Hepatocyte (in vitro differentiated cells): ENCODE results near the gene AKAP1. TPM values are rescaled to one million over a fixed set of nuclear protein-coding genes. Genes with fewer than 3 reads are reported as not detected.

ENCODE experiments used
- DNase-seq: peaks from one replicate; pipeline ENCODE4 v3.0.0-alpha.2; 2016; ENCODE audit warnings: low spot score
- H2AFZ ChIP-seq: fragments of 200-600 bp; sonication (generic); 2 replicates; pipeline ENCODE4 v1.6.0; 2016; ENCODE audit warnings: antibody characterized with exemption, mild to moderate bottlenecking
- H3K27ac ChIP-seq: fragments of 200-600 bp; sonication (generic); 2 replicates; pipeline ENCODE4 v1.5.1; 2016; ENCODE audit warnings: mild to moderate bottlenecking
- H3K27me3 ChIP-seq: fragments of 200-600 bp; sonication (generic); 2 replicates; pipeline ENCODE4 v1.6.1; 2016
- H3K36me3 ChIP-seq: fragments of 200-600 bp; sonication (generic); replicated peaks from 2 replicates; pipeline ENCODE4 v1.5.1; 2016; ENCODE audit warnings: low read depth; ENCODE audit not compliant: insufficient read depth
- H3K4me1 ChIP-seq: fragments of 200-600 bp; sonication (generic); 2 replicates; pipeline ENCODE4 v1.5.1; 2016; ENCODE audit warnings: mild to moderate bottlenecking, moderate library complexity; ENCODE audit not compliant: insufficient read depth
- H3K4me2 ChIP-seq: fragments of 200-600 bp; sonication (generic); 2 replicates; pipeline ENCODE4 v1.6.0; 2016
- H3K4me3 ChIP-seq: fragments of 200-600 bp; sonication (generic); 2 replicates; pipeline ENCODE4 v1.5.1; 2016; ENCODE audit warnings: mild to moderate bottlenecking
- H3K79me2 ChIP-seq: fragments of 200-600 bp; sonication (generic); 2 replicates; pipeline ENCODE4 v1.6.0; 2017; ENCODE audit warnings: mild to moderate bottlenecking
- H3K9me2 ChIP-seq: fragments of 200-600 bp; sonication (generic); replicated peaks from 2 replicates; pipeline ENCODE4 v1.6.0; 2017; ENCODE audit warnings: mild to moderate bottlenecking; ENCODE audit not compliant: insufficient read depth
- H3K9me3 ChIP-seq: fragments of 200-600 bp; sonication (generic); 2 replicates; pipeline ENCODE4 v1.5.1; 2016; ENCODE audit warnings: low read depth, mild to moderate bottlenecking
- H4K20me1 ChIP-seq: fragments of 200-600 bp; sonication (generic); 2 replicates; pipeline ENCODE4 v1.6.0; 2016; ENCODE audit warnings: mild to moderate bottlenecking; ENCODE audit not compliant: insufficient read depth, poor library complexity, severe bottlenecking
- CTCF ChIP-seq: fragments of 200-600 bp; sonication (generic); IDR thresholded peaks from 2 replicates; pipeline ENCODE4 v1.5.1; 2016; ENCODE audit warnings: antibody characterized with exemption, mild to moderate bottlenecking; ENCODE audit not compliant: poor library complexity
- EZH2 ChIP-seq: fragments of 200-600 bp; sonication (generic); IDR thresholded peaks from 2 replicates; pipeline ENCODE4 v1.6.1; 2016; ENCODE audit warnings: antibody characterized with exemption, mild to moderate bottlenecking, borderline replicate concordance
- EZH2phosphoT487 ChIP-seq: fragments of 200-600 bp; sonication (generic); IDR thresholded peaks from one replicate; pipeline ENCODE4 v1.6.1; 2018; ENCODE audit warnings: antibody characterized with exemption, mild to moderate bottlenecking, low read depth, moderate library complexity; ENCODE audit not compliant: unreplicated experiment, severe bottlenecking
- whole genome bisulfite sequencing: methylation state at CpG from one replicate; pipeline ENCODE4 v1.1.6; 2016; ENCODE audit warnings: low lambda C conversion rate; ENCODE audit errors: missing lambda C conversion rate; 5-methylcytosine and 5-hydroxymethylcytosine counted together
- polyA plus RNA-seq: library from polyadenylated mRNA; unstranded; fragments of >200 nt; fragmentation: Nextera tagmentation; extraction: Ambion mirVana; gene quantifications from 2 replicates; pipeline ENCODE4 v1.2.1, GENCODE V29; 2016
- total RNA-seq: library from RNA; depleted of rRNA; stranded (reverse); fragments of >200 nt; gene quantifications from 2 replicates; pipeline ENCODE4 v1.2.3, GENCODE V29; 2014

Gene AKAP1
- total and polyA plus RNA-seq, 2 experiments from 2014 or later, result 33.0 to 46.7 TPM

DNA sequence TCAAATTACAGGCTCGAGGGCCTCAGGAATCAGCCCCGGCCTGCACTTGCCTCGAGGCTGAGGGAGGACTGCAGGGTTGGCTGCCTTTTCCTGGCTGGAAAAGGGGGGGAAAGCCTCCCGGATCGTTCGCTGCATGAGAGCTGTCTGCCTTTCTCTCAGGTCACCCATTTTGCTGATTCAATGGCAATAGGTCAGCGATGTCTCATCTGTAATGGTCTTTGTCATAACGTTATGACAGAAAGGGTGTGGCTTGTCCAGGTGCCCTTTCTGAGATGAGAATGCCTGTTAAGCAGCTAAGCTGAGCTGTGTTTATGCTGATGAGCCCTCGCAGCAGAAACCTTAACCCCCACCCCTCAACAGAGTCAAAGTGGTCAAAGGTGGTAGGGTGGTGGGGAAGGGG lies 81.8 kb downstream of the AKAP1 start:
- 35% methylated on average over 9 of the region's 9 CpGs for WGBS

GRCh38 chr17:57168695-57169094 lies 83.6 kb downstream of the AKAP1 start:
- Histone ChIP-seq H3K4me1 (no peaks in the 10 kb centered on the region), H3K4me2 (no peak overlapping the region), H2AFZ (no peak overlapping the region), H3K27me3 (no peaks in the 10 kb centered on the region), H3K9me3 (no peaks in the 10 kb centered on the region), H3K79me2 (no peaks in the 10 kb centered on the region), H3K36me3 (no peaks in the 10 kb centered on the region), H3K4me3 (no peak overlapping the region), H3K9me2 (no peaks in the 10 kb centered on the region), H4K20me1 (no peaks in the 10 kb centered on the region), H3K27ac (no peak overlapping the region)
- WGBS, result 64% methylated on average over 2 of the region's 2 CpGs
- TF ChIP-seq EZH2 (no peak), EZH2phosphoT487 (no peak), CTCF (no peak)
- DNase-seq, result no peak

More for the DNA sequence above, 81.8 kb downstream of the AKAP1 start:
- Histone ChIP-seq H3K4me1 (no peaks in the 10 kb centered on the region), H2AFZ (no peak overlapping the region), H3K9me3 (no peaks in the 10 kb centered on the region), H3K36me3 (no peaks in the 10 kb centered on the region), H3K27ac (no peak overlapping the region), H3K79me2 (no peaks in the 10 kb centered on the region), H3K4me2 (no peak overlapping the region), H3K9me2 (no peaks in the 10 kb centered on the region), H3K27me3 (no peaks in the 10 kb centered on the region), H3K4me3 (no peak overlapping the region), H4K20me1 (no peaks in the 10 kb centered on the region)
- DNase-seq, result no peak
- TF ChIP-seq EZH2phosphoT487, result no peak
- no peak for TF ChIP-seq EZH2

- no peaks in the 10 kb centered on the region for H3K4me1 ChIP-seq
- no peak overlapping the region for H3K27ac ChIP-seq
- WGBS, result 59% methylated on average over 4 of the region's 4 CpGs
- no peaks in the 10 kb centered on the region for H3K27me3 ChIP-seq
- no peaks in the 10 kb centered on the region for H3K79me2 ChIP-seq
- no peaks in the 10 kb centered on the region for H3K9me2 ChIP-seq
- H3K4me3 ChIP-seq, result no peak overlapping the region
- no peak overlapping the region for H3K4me2 ChIP-seq
- no peaks in the 10 kb centered on the region for H3K36me3 ChIP-seq
- H2AFZ ChIP-seq, result no peak overlapping the region
- TF ChIP-seq CTCF, result no peak
- no peak for TF ChIP-seq EZH2
- TF ChIP-seq EZH2phosphoT487, result no peak
- H3K9me3 ChIP-seq, result no peaks in the 10 kb centered on the region
- H4K20me1 ChIP-seq, result no peaks in the 10 kb centered on the region
- DNase-seq, result no peak
Measured at GRCh38 chr17:57170866-57171265, 85.8 kb downstream of the AKAP1 start.

Other genes starting within 250 kb of the AKAP1 start
- gene TRIM25, start 171.2 kb upstream of the AKAP1 start, total RNA-seq, result 24.6 and 26.3 TPM in 2 replicates
- gene TRIM25, start 171.2 kb upstream of the AKAP1 start, polyA plus RNA-seq, result 9.1 and 11.4 TPM in 2 replicates
- 19.8 and 21.0 TPM in 2 replicates for gene COIL, start 124.2 kb upstream of the AKAP1 start, total RNA-seq
- 12.9 and 18.4 TPM in 2 replicates for gene COIL, start 124.2 kb upstream of the AKAP1 start, polyA plus RNA-seq
- gene SCPEP1, start 107.1 kb upstream of the AKAP1 start, total RNA-seq, result 68.3 and 81.2 TPM in 2 replicates
- gene SCPEP1, start 107.1 kb upstream of the AKAP1 start, polyA plus RNA-seq, result 86.7 and 90.5 TPM in 2 replicates
- 57.3 and 60.6 TPM in 2 replicates for gene MSI2, start 171.3 kb downstream of the AKAP1 start, total RNA-seq
- gene MSI2, start 171.3 kb downstream of the AKAP1 start, polyA plus RNA-seq, result 14.3 and 16.1 TPM in 2 replicates